Stimulated activated CD8-positive, alpha-beta memory T cell treated with anti-CD3 and anti-CD28 coated beads, Interleukin-15, amount 100 ng/mL, for 4 hours (primary cell): ENCODE measurements around the gene NFE2L2.
A peak's percentile ranks its signal among the peaks of the same experiment; 100 is the strongest.
"Not testable (repeated sequence)": the region's sequence is repeated elsewhere in the genome, so short reads cannot be mapped to it uniquely, and the experiment has no call there.

Source experiments
- DNase-seq, 2 donors: peaks; one replicate each; pipeline ENCODE4 v3.0.0-alpha.2; 2020; ENCODE audit warnings: low read depth in 2 of 2

Gene NFE2L2

DNA sequence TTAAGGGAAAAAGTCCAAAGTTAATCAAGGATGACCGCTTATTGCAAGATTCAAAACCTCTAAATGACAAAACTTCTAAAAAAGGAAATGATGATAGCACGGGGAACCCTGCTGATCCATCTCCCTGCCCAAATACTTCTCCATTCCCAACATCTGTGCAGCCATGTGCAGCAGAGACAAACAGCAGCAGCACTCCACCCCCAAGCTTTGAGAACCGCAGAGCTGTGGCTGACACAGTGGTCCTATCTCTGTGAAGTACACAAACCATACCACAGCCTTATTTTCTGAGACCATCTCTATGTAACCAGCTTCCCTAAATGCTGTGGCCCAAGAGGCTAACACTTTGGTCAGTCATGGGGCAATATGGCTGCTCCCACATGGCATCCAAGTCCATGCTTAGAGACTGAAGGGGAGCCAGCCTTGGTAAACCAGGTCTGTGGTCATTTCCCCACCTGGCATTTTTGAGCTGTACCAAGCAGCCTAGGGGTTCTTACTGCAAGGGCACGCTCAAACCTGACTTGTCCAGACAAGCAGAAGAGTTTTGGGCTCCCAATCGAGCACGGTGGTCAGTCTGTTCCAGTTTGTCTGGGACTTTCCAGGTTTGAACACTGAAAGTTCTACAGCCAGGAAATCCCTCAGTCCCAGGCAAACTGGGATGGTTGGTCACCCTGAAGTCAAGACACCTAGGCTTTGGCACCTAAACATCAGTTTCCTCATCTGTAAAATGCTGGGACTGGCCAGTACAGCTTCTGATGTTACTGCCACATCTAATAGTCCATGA is 17.1 kb upstream of the NFE2L2 start:
- no peak for DNase-seq

GRCh38 chr2:177279847-177280246 is 15.3 kb upstream of the NFE2L2 start:
- no peak for DNase-seq

DNA sequence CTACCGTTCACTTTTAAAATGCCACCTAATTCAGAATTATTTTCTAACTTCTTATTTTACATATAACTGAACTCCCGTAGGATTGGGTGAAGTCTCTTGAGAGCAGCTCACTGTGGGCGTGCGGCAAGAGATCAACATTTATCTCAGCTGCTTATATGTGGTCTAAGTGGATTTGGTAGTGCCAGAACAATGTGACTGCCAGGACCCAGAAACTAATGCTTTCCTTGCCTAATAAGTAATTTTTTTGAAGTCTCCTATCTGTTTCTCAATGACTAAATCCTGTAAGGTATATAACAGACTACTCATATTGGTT is 11.2 kb upstream of the NFE2L2 start:
- DNase-seq: no peak

- no peak for DNase-seq
Measured at GRCh38 chr2:177275040-177275742, 10.7 kb upstream of the NFE2L2 start.

DNA sequence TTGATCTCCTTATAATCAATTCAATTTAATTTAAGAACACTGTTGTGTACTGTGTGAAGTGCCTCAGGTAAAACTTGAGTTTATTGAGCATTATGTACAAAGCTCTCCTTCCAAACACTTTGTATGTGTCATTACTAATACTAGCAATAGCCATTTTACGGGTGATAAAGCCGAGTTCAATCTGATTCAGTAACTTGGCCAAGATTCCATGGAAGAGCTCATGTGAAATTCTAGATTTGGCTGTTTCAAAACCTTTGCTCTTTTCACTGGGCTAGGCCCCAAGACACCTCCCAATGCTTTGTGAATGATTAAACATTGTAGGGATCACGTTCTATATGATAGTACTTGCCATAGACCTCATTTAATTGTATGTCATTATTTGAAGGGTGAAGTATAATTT is 8.9 kb upstream of the NFE2L2 start:
- no peak for DNase-seq

DNA sequence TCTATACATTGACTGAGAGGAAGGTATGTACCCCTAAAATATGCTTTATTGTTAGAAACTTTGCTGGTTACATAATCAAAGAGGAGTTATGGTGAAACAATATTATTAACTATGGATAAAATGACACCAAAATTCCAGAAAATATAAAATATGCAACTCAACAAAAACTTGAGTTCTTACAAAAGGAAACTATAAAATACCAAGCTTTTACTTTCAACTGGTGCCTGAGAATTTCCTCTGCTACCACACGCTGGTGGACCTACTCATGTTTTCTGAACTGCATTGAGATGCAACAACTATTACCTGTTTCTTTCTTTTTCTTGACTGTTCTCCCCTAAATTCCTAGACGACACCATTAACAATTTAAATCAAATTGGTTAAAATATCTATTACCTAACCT is 8.2 kb upstream of the NFE2L2 start:
- DNase-seq: no peak

GRCh38 chr2:177271981-177272666 is 7.6 kb upstream of the NFE2L2 start:
- DNase-seq: no peak

DNA sequence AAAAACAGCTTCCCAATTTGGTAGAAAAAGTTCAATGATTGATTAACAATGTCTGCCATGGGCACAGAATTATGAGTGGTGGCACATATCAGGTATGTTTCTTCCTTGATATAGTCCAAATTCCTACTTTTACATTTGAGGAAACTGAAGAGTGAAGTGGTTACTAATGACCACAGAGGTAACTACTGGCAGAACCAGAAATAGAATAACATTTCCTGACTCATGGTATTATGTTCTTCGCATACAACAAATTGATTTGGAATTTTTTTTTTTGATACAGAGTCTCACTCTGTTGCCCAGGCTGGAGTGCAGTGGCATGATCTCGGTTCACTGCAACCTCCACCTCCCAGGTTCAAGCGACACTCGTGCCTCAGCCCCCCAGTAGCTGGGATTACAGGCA is 6.0 kb upstream of the NFE2L2 start:
- no peak for DNase-seq

GRCh38 chr2:177268901-177269300 is 4.4 kb upstream of the NFE2L2 start:
- no peak for DNase-seq

GRCh38 chr2:177268187-177268871 is 3.8 kb upstream of the NFE2L2 start:
- no peak for DNase-seq

GRCh38 chr2:177266955-177267354 is 2.4 kb upstream of the NFE2L2 start:
- DNase-seq: not testable (repeated sequence)

DNA sequence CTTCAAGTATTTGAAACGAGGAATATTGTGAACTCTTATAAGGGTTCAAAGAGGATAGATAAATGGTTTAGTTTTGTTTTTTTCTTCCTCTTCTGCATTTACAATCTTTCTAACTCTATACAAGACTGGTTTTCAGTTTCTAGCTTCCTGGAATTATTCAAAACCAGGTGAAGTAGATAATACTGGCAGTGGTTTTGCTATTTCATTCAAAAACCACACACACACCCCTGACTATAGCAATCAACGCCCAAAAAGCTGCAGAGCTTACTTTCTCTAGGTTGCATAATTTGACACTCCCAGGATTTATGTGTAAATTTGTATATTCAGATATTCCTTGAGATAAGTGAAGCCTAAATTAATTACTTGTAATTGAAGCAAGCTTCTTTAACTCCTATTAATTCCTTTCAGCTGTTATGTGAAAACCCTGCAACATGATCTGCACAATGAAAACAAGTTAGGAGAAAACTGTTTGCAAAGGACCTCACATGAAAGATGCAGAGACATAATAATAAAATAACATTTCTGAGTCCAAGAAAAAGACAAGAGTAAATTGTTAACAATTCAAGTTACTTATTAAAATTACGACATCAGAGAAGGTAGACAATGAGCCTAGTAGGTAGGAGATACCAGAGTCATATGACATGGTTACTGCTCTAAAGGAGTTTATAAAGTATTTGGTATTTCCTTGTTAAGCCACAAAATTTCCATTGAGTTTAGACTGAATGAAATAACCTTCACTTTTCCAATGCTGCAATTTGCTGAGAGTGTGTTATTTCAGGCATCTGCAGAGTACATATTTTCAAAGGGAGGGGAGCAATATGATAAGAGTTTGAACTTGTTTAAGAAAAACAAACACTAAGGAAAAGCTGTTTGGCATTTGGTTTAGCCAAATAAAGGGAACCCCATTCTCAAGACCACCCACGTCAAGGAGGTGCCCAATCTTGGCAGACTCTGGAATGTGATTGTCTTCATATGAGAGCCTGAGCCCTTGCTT is 1.6 kb upstream of the NFE2L2 start:
- no peak for DNase-seq

GRCh38 chr2:177264209-177264692 is 276 bp downstream of the NFE2L2 start:
- DNase-seq: peak in 1 of 2 donors; percentile 26

GRCh38 chr2:177263451-177264208 is 897 bp downstream of the NFE2L2 start:
- peak; percentile 82 for DNase-seq

GRCh38 chr2:177262958-177263450 is 1.5 kb downstream of the NFE2L2 start:
- no peak for DNase-seq

DNA sequence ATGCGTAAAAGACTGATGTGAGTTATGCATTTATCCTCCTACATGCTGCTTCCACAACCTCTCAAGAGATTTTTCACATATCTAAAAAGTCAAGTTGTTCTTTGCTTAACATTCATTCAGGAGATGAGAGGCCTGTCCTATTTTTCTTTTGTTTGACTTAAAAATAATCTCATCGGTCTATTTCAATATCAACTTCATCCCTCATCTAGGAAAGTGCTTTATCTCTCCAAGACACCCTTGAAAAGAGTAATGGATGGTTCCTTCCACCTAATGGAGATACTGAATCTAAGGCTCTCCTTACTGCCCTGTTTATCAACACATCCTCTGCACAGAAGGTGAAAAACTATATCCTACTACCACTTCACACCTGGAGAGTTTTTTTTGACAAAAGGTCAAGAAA is 2.4 kb downstream of the NFE2L2 start:
- DNase-seq: no peak

DNA sequence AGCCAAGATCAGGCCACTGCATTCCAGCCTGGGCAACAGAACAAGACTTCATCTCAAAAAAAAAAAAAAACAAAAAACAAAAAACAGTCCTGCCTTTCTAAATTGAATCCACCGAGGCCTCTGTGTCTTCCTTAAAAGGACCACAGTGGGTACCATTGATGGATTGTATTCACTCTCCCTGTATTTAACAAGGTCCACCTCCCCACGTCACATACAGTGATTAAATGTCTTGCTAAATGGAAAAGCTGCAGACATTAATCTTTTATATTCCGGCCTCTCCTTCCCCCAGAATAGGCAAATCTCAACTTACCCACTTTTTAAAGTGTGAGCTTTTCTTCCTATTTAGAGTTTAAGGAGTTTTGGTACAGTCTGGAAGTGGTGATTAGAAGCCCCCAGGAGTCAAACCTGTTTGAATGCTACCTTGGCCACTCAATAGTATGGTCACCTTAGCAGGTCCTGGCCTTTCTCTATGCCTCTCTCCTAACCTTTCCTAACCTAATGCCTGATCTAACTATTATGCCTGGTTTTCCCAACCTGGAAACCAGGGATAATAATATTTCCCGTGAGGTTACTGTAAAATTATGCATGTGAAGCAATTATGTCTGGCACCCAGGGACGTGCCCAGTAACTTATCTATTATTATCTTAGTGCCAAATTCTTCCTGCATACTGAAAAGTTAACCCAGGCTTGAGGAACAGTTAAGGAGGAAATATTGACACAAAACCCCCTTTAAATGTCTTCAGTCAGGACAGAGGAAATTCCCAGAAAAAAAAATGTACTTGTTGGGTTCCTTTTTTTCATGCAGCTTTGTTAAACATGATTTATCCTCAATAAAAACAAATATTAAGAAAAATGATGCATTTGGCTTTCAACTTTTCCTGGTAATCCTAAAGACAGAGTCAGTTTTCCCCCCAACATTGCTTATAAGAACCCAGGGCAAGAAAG is 3.1 kb downstream of the NFE2L2 start:
- no peak for DNase-seq

DNA sequence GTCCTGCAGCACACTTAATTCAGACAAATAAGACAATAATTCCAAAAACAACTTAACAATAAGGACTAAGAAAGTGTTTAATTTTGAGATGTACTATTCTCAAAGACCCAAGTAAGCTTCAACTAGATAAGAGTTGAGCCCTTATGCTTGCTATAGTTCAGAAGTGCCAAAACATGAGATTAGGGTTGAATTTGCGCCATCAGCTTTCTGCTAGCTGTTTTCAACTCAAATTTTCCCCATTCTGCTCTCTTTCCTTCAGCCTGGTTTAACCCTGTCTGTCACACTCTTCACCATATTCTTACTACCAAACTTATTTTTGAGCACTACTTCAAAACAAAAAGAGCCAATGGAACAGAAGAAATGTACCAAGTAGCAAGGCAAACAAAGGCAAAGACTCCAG is 4.1 kb downstream of the NFE2L2 start:
- DNase-seq: no peak

GRCh38 chr2:177258059-177258458 is 6.5 kb downstream of the NFE2L2 start:
- DNase-seq: no peak
